ENCODE data around the gene ALKBH8. TPM values are rescaled to one million over a fixed set of nuclear protein-coding genes. Genes with fewer than 3 reads are reported as not detected.

ALKBH8 gene
- 13.3 and 15.0 TPM in 2 replicates for total RNA-seq

GRCh38 chr11:107565219-107565937 is at the start of gene ALKBH8:
Gene ALKBH8, minus strand, starts transcription at chr11:107565735. Its CDS starts 4,842 bp downstream, at chr11:107560893.
- Mint-ChIP-seq H3K27ac (peak within 1 kb of the TSS; percentile 90), H3K4me3 (peak within 1 kb of the TSS; percentile 93), H3K4me1 (peaks cover 40% of the 10 kb centered on the region), H3K27me3 (no peaks in the 10 kb centered on the region), H3K9me3 (no peaks in the 10 kb centered on the region), H3K36me3 (ENCODE audit: low read depth) (peaks cover 1% of the 10 kb centered on the region)
- peak; percentile 93 for DNase-seq
- intact Hi-C loops (cut with micrococcal nuclease): loop anchor here (1.0 to 10.0 kb wide), 9 partner anchors 27 to 1491 kb away; partner anchors contain the start of genes AASDHPPT, ATM, C11orf65 and CWF19L2

GRCh38 chr11:107612445-107612844 is 46.9 kb upstream of the ALKBH8 start:
- Mint-ChIP-seq H3K27ac (no peak overlapping the region), H3K9me3 (no peaks in the 10 kb centered on the region), H3K36me3 (ENCODE audit: low read depth) (no peaks in the 10 kb centered on the region), H3K4me1 (no peaks in the 10 kb centered on the region), H3K4me3 (no peak overlapping the region), H3K27me3 (peaks cover 20% of the 10 kb centered on the region)
- intact Hi-C loops (cut with micrococcal nuclease): no loop called here
- DNase-seq: no peak

- Mint-ChIP-seq H3K27me3 (peaks cover 27% of the 10 kb centered on the region), H3K36me3 (ENCODE audit: low read depth) (no peaks in the 10 kb centered on the region), H3K27ac (no peak overlapping the region), H3K4me1 (no peaks in the 10 kb centered on the region), H3K4me3 (no peak overlapping the region), H3K9me3 (no peaks in the 10 kb centered on the region)
- no peak for DNase-seq
- intact Hi-C loops (cut with micrococcal nuclease): no loop called here
Observed at GRCh38 chr11:107609400-107610218, 44.1 kb upstream of the ALKBH8 start.

- no peaks in the 10 kb centered on the region for H3K36me3 Mint-ChIP-seq (ENCODE audit: low read depth)
- no peak for DNase-seq
- no peaks in the 10 kb centered on the region for H3K4me1 Mint-ChIP-seq
- H3K27me3 Mint-ChIP-seq: peaks cover 32% of the 10 kb centered on the region
- H3K4me3 Mint-ChIP-seq: no peak overlapping the region
- intact Hi-C loops (cut with micrococcal nuclease): no loop called here
- H3K9me3 Mint-ChIP-seq: no peaks in the 10 kb centered on the region
- no peak overlapping the region for H3K27ac Mint-ChIP-seq
Observed at GRCh38 chr11:107608809-107609208, 43.3 kb upstream of the ALKBH8 start.

- H3K4me1 Mint-ChIP-seq: no peaks in the 10 kb centered on the region
- H3K27ac Mint-ChIP-seq: no peak overlapping the region
- intact Hi-C loops (cut with micrococcal nuclease): no loop called here
- peaks cover 47% of the 10 kb centered on the region for H3K27me3 Mint-ChIP-seq
- H3K9me3 Mint-ChIP-seq: no peaks in the 10 kb centered on the region
- H3K4me3 Mint-ChIP-seq: no peak overlapping the region
- no peak for DNase-seq
- no peaks in the 10 kb centered on the region for H3K36me3 Mint-ChIP-seq (ENCODE audit: low read depth)
Observed at GRCh38 chr11:107606141-107606540, 40.6 kb upstream of the ALKBH8 start.

- DNase-seq: no peak
- Mint-ChIP-seq H3K36me3 (ENCODE audit: low read depth) (no peaks in the 10 kb centered on the region), H3K27ac (no peak overlapping the region), H3K4me1 (no peaks in the 10 kb centered on the region), H3K4me3 (no peak overlapping the region), H3K27me3 (peaks cover 48% of the 10 kb centered on the region), H3K9me3 (no peaks in the 10 kb centered on the region)
- intact Hi-C loops (cut with micrococcal nuclease): no loop called here
Observed at GRCh38 chr11:107605061-107606006, 39.8 kb upstream of the ALKBH8 start.

- no peak overlapping the region for H3K27ac Mint-ChIP-seq
Observed at GRCh38 chr11:107598225-107599139, 32.9 kb upstream of the ALKBH8 start.

GRCh38 chr11:107594736-107595135 is 29.2 kb upstream of the ALKBH8 start:
- intact Hi-C loops (cut with micrococcal nuclease): loop anchor here (5.0 kb wide), 1 partner anchor 263 kb away; the partner anchor contains the start of gene SLC35F2
- Mint-ChIP-seq H3K27ac (no peak overlapping the region), H3K27me3 (peaks cover 67% of the 10 kb centered on the region), H3K4me1 (peaks cover 20% of the 10 kb centered on the region), H3K4me3 (no peak overlapping the region), H3K36me3 (ENCODE audit: low read depth) (peaks cover 4% of the 10 kb centered on the region), H3K9me3 (no peaks in the 10 kb centered on the region)
- DNase-seq: no peak

More at GRCh38 chr11:107598225-107599139, 32.9 kb upstream of the ALKBH8 start:
- no peak for DNase-seq
- intact Hi-C loops (cut with micrococcal nuclease): no loop called here
- peaks cover 54% of the 10 kb centered on the region for H3K27me3 Mint-ChIP-seq
- H3K9me3 Mint-ChIP-seq: no peaks in the 10 kb centered on the region
- no peaks in the 10 kb centered on the region for H3K36me3 Mint-ChIP-seq (ENCODE audit: low read depth)
- no peak overlapping the region for H3K4me3 Mint-ChIP-seq
- no peaks in the 10 kb centered on the region for H3K4me1 Mint-ChIP-seq

GRCh38 chr11:107593951-107594350 is 28.4 kb upstream of the ALKBH8 start:
- Mint-ChIP-seq H3K9me3 (no peaks in the 10 kb centered on the region), H3K27me3 (peaks cover 72% of the 10 kb centered on the region), H3K4me1 (peaks cover 22% of the 10 kb centered on the region), H3K4me3 (no peak overlapping the region), H3K27ac (no peak overlapping the region), H3K36me3 (ENCODE audit: low read depth) (peaks cover 4% of the 10 kb centered on the region)
- DNase-seq: no peak
- intact Hi-C loops (cut with micrococcal nuclease): loop anchor here (2.0 to 5.0 kb wide), 2 partner anchors 29 to 263 kb away; partner anchors contain the start of genes ALKBH8 and SLC35F2

- no peak for DNase-seq
Observed at GRCh38 chr11:107592813-107593212, 27.3 kb upstream of the ALKBH8 start.

GRCh38 chr11:107592231-107592590 is 26.7 kb upstream of the ALKBH8 start:
- peaks cover 4% of the 10 kb centered on the region for H3K36me3 Mint-ChIP-seq (ENCODE audit: low read depth)
- peak overlapping the region; percentile 62 for H3K27ac Mint-ChIP-seq
- H3K4me3 Mint-ChIP-seq: peak overlapping the region; percentile 81
- H3K9me3 Mint-ChIP-seq: peaks cover 4% of the 10 kb centered on the region
- no peak for DNase-seq
- H3K4me1 Mint-ChIP-seq: peaks cover 22% of the 10 kb centered on the region
- intact Hi-C loops (cut with micrococcal nuclease): loop anchor here (2.0 to 5.0 kb wide), 2 partner anchors 27 to 265 kb away; partner anchors contain the start of genes ALKBH8 and SLC35F2
- peaks cover 82% of the 10 kb centered on the region for H3K27me3 Mint-ChIP-seq

More at GRCh38 chr11:107592813-107593212, 27.3 kb upstream of the ALKBH8 start:
- Mint-ChIP-seq H3K27ac (no peak overlapping the region), H3K36me3 (ENCODE audit: low read depth) (peaks cover 4% of the 10 kb centered on the region), H3K4me3 (no peak overlapping the region), H3K27me3 (peaks cover 82% of the 10 kb centered on the region), H3K9me3 (peaks cover 4% of the 10 kb centered on the region), H3K4me1 (peaks cover 22% of the 10 kb centered on the region)
- intact Hi-C loops (cut with micrococcal nuclease): loop anchor here (2.0 to 5.0 kb wide), 2 partner anchors 28 to 264 kb away; partner anchors contain the start of genes ALKBH8 and SLC35F2
